Mucosa of descending colon (tissue), 3 donors: ENCODE data around the gene UBC. TPM values are rescaled to one million over a fixed set of nuclear protein-coding genes. Genes with fewer than 3 reads are reported as not detected.
"Not testable (repeated sequence)": the region's sequence is repeated elsewhere in the genome, so short reads cannot be mapped to it uniquely, and the experiment has no call there.

Experiments used
- ATAC-seq: fragments of 200-7000 bp; cut with Tn5 transposase; one replicate; pipeline ENCODE4 v1.9.1; 2020; ENCODE audit warnings: mild to moderate bottlenecking, moderate library complexity
- DNase-seq, 3 donors: peaks; one replicate each; pipeline ENCODE4 v3.0.0-alpha.2; 2020
- H3K36me3 ChIP-seq: fragments of 200-600 bp; one replicate; pipeline ENCODE4 v1.8.0; 2021; ENCODE audit warnings: low read depth, mild to moderate bottlenecking
- H3K4me1 ChIP-seq: fragments of 200-600 bp; one replicate; pipeline ENCODE4 v1.8.0; 2021; ENCODE audit warnings: low read depth, mild to moderate bottlenecking
- H3K4me3 ChIP-seq: fragments of 200-600 bp; one replicate; pipeline ENCODE4 v1.8.0; 2021; ENCODE audit warnings: mild to moderate bottlenecking
- H3K9me3 ChIP-seq: fragments of 200-600 bp; one replicate; pipeline ENCODE4 v1.8.0; 2021; ENCODE audit warnings: mild to moderate bottlenecking
- CTCF ChIP-seq: fragments of 200-600 bp; IDR thresholded peaks from one replicate; pipeline ENCODE4 v1.8.0; 2022; ENCODE audit warnings: antibody characterized with exemption, mild to moderate bottlenecking
- intact Hi-C, 2 donors: fragments of 100-400 bp; cut with DNase I in 1 of 2; cut with micrococcal nuclease in 1 of 2; formaldehyde crosslinking; loops; one replicate each; pipeline versions ENCODE4 v1.11.0 to v1.11.1; 2022; cut with DNase I, micrococcal nuclease
- total RNA-seq, 3 donors: library from RNA; stranded (reverse); fragmentation: NEBNext Ultra II Directional in 2 of 3; extraction: Animal tissue kit (Norgen Biotek cat#: 25700) in 2 of 3; gene quantifications; one replicate each; pipeline versions ENCODE4 v1.2.1 to v1.2.4, GENCODE V29; 2021 to 2023
- donor health status: DM: no; HTN: no; CAD: no; lungs with moderate emphysema.
- donor health status: DM: no; HTN: no; CAD: no.
- donor health status: DM: no; HTN: yes; CAD: no.

UBC gene
- total RNA-seq, 3 donors from 2014 or later: 1,242 to 1,563 (median 1,498) TPM

GRCh38 chr12:124898200-124898922, 16.1 kb downstream of the UBC start:
- intact Hi-C loops: no loop called here
- peak; percentile 97 for ATAC-seq
- DNase-seq: peak; percentile 65 to 87 (median 74)
- Histone ChIP-seq H3K4me1 (no peaks in the 10 kb centered on the region), H3K4me3 (no peak overlapping the region), H3K36me3 (no peaks in the 10 kb centered on the region), H3K9me3 (no peaks in the 10 kb centered on the region)
- peak; percentile 66 for TF ChIP-seq CTCF

GRCh38 chr12:124896461-124896860, 18.0 kb downstream of the UBC start:
- TF ChIP-seq CTCF: no peak
- H3K9me3 ChIP-seq: no peaks in the 10 kb centered on the region
- ATAC-seq (no peak), DNase-seq (no peak)
- no peaks in the 10 kb centered on the region for H3K36me3 ChIP-seq
- H3K4me1 ChIP-seq: no peaks in the 10 kb centered on the region
- H3K4me3 ChIP-seq: no peak overlapping the region
- intact Hi-C loops: no loop called here

- intact Hi-C loops: no loop called here
- H3K9me3 ChIP-seq: no peaks in the 10 kb centered on the region
- DNase-seq (no peak), ATAC-seq (no peak)
- H3K36me3 ChIP-seq: no peaks in the 10 kb centered on the region
- no peak overlapping the region for H3K4me3 ChIP-seq
- no peak for TF ChIP-seq CTCF
- H3K4me1 ChIP-seq: no peaks in the 10 kb centered on the region
Measured at GRCh38 chr12:124893792-124894516, 20.5 kb downstream of the UBC start.

- ATAC-seq (no peak), DNase-seq (no peak)
- no peaks in the 10 kb centered on the region for H3K9me3 ChIP-seq
- intact Hi-C loops: no loop called here
- TF ChIP-seq CTCF: no peak
- H3K4me1 ChIP-seq: peaks cover 4% of the 10 kb centered on the region
- no peaks in the 10 kb centered on the region for H3K36me3 ChIP-seq
- H3K4me3 ChIP-seq: no peak overlapping the region
Measured at GRCh38 chr12:124888260-124888659, 26.2 kb downstream of the UBC start.

GRCh38 chr12:124887766-124888165, 26.7 kb downstream of the UBC start:
- intact Hi-C loops, H3K9me3 ChIP-seq, DNase-seq, H3K4me1 ChIP-seq, H3K4me3 ChIP-seq, H3K36me3 ChIP-seq, ATAC-seq: not testable (repeated sequence)
